GM12878 (cell line): ENCODE data around the gene ATP6V0E2. TPM values are rescaled to one million over a fixed set of nuclear protein-coding genes. Genes with fewer than 3 reads are reported as not detected.

Source experiments
- ATAC-seq: fragments of 200-7000 bp; cut with Tn5 transposase; 3 replicates; pipeline ENCODE4 v1.9.1; 2020; ENCODE audit warnings: mild to moderate bottlenecking, moderate library complexity
- BruUV-seq: library from RNA; stranded (reverse); fragments of 400-500 nt; replicated peaks from 2 replicates; lab custom pipeline; 2021; lab: Mats Ljungman, UMichigan
- CTCF ChIA-PET: fragments of 300-600 bp; sonication (Branson Sonifier 250); formaldehyde crosslinking; extraction: SDS; loops from one replicate; lab custom pipeline; 2021; ENCODE audit warnings: inconsistent platforms; lab: Yijun Ruan, JAX
- POLR2A ChIA-PET: fragments of 350-600 bp; formaldehyde crosslinking; extraction: SDS; loops from one replicate; lab custom pipeline; 2021; ENCODE audit warnings: inconsistent platforms; lab: Charles Lee
- RAD21 ChIA-PET: fragments of 300-600 bp; sonication (Branson Sonifier 250); formaldehyde crosslinking; loops from one replicate; lab custom pipeline; 2023; ENCODE audit warnings: antibody characterized with exemption; ENCODE audit not compliant: unreplicated experiment; lab: Charles Lee
- SMC1A ChIA-PET: fragments of 300-600 bp; sonication (Branson Sonifier 250); formaldehyde crosslinking; loops from one replicate; lab custom pipeline; 2023; ENCODE audit not compliant: unreplicated experiment, uncharacterized antibody; lab: Charles Lee
- DNase-seq: peaks from one replicate; pipeline ENCODE4 v3.0.0-alpha.2; 2011; ENCODE audit warnings: low read depth, low spot score
- FAIRE-seq: peaks from 3 replicates; lab custom pipeline; 2011; peaks lifted over from hg19 to GRCh38; lab: Jason Lieb, UNC
- H2AFZ ChIP-seq: 2 replicates; pipeline ENCODE4 v1.6.0; 2011; ENCODE audit warnings: low read depth, low read length, control low read depth; ENCODE audit not compliant: control insufficient read depth
- H3K27ac ChIP-seq: 2 replicates; pipeline ENCODE4 v1.5.1; 2011; ENCODE audit warnings: control low read depth; ENCODE audit not compliant: control insufficient read depth, insufficient read depth
- H3K27me3 ChIP-seq, 2 experiments: replicated peaks in 1 of 2; 2 replicates each; pipeline versions ENCODE4 v1.6.0 to v1.6.1; 2011; ENCODE audit warnings: low read length in 1 of 2; ENCODE audit not compliant: control insufficient read depth in 2 of 2, insufficient read depth in 2 of 2
- H3K36me3 ChIP-seq, 2 experiments: 2 replicates each; pipeline ENCODE4 v1.5.1; 2011; ENCODE audit warnings: low read length in 1 of 2; ENCODE audit not compliant: control insufficient read depth in 2 of 2, insufficient read depth in 2 of 2
- H3K4me1 ChIP-seq: 2 replicates; pipeline ENCODE4 v1.6.1; 2011; ENCODE audit warnings: mild to moderate bottlenecking, low read length, moderate library complexity, mixed read lengths; ENCODE audit not compliant: control insufficient read depth, insufficient read depth
- H3K4me2 ChIP-seq: 2 replicates; pipeline ENCODE4 v1.6.0; 2011; ENCODE audit warnings: control low read depth; ENCODE audit not compliant: control insufficient read depth, insufficient read depth
- H3K4me3 ChIP-seq: fragments of 200-600 bp; sonication (generic); 2 replicates; pipeline ENCODE4 v1.5.1; 2016
- H3K79me2 ChIP-seq: 2 replicates; pipeline ENCODE4 v1.6.0; 2011; ENCODE audit warnings: low read length; ENCODE audit not compliant: control insufficient read depth, insufficient read depth
- H3K9ac ChIP-seq: 2 replicates; pipeline ENCODE4 v1.8.0; 2011; ENCODE audit warnings: low read length, control low read depth, mixed read lengths; ENCODE audit not compliant: control insufficient read depth, insufficient read depth
- H3K9me3 ChIP-seq: replicated peaks from 3 replicates; pipeline ENCODE4 v1.5.1; 2011; ENCODE audit warnings: mild to moderate bottlenecking, low read length; ENCODE audit not compliant: control insufficient read depth, insufficient read depth
- H4K20me1 ChIP-seq: 2 replicates; pipeline ENCODE4 v1.6.0; 2011; ENCODE audit not compliant: control insufficient read depth, insufficient read depth
- DPF2 ChIP-seq: fragments of 450-650 bp; IDR thresholded peaks from 2 replicates; pipeline ENCODE4 v1.6.1; 2017; ENCODE audit warnings: mild to moderate bottlenecking
- EGR1 ChIP-seq, 2 experiments: IDR thresholded peaks; 1 replicate in 1 of 2; 2 replicates in 1 of 2; pipeline ENCODE4 v1.6.1; 2011 to 2012; ENCODE audit warnings: low read depth in 2 of 2, low read length in 2 of 2, borderline replicate concordance in 1 of 2, mild to moderate bottlenecking in 1 of 2, moderate library complexity in 1 of 2
- WGBS: methylation state at CpG from one replicate; pipeline ENCODE4 v1.1.6; 2016; ENCODE audit warnings: low lambda C conversion rate; ENCODE audit not compliant: insufficient replicate concordance, insufficient coverage; ENCODE audit errors: missing lambda C conversion rate; 5-methylcytosine and 5-hydroxymethylcytosine counted together
- in situ Hi-C: fragments of 300-500 bp; cut with MboI; formaldehyde crosslinking; loops from 9 replicates; pipeline ENCODE4 v1.14.3; 2018; ENCODE audit warnings: mixed read lengths
- intact Hi-C: fragments of 100-400 bp; cut with micrococcal nuclease; formaldehyde crosslinking; loops from one replicate; pipeline ENCODE4 v1.14.2; 2022; ENCODE audit not compliant: unreplicated experiment
- polyA plus RNA-seq, 11 experiments: library from polyadenylated mRNA; depleted of rRNA in 4 of 11; unstranded in 6 of 11; stranded (reverse) in 5 of 11; fragments of >200 nt; fragmentation: Nextera tagmentation in 4 of 11; fragmentation: Illumina TruSeq in 1 of 11; extraction: Ambion mirVana in 4 of 11; extraction: Trizol in 1 of 11; gene quantifications; 1 replicate in 1 of 11; 2 replicates in 10 of 11; pipeline versions ENCODE4 v1.2.1 to v1.2.3, GENCODE V29; 2011 to 2016; ENCODE audit warnings: inconsistent platforms in 2 of 11, missing spikeins in 2 of 11, low read depth in 1 of 11
- total RNA-seq, 4 experiments: library from RNA; depleted of rRNA in 3 of 4; stranded (reverse); fragments of >200 nt in 3 of 4; fragmentation: Illumina TruSeq in 1 of 4; extraction: Trizol in 1 of 4; gene quantifications; 2 replicates each; pipeline versions ENCODE4 v1.2.1 to v1.2.3, GENCODE V29; 2013 to 2021
- TF ChIP-seq, protein P1 (sequence below): IDR thresholded peaks from 2 replicates; pipeline ENCODE4 v1.6.1; 2011; ENCODE audit warnings: borderline replicate concordance, low read depth, mild to moderate bottlenecking, moderate library complexity, low read length; ENCODE audit not compliant: insufficient read depth, poor library complexity, severe bottlenecking
- TF ChIP-seq, protein P2 (sequence below): fragments of 450-650 bp; IDR thresholded peaks from 2 replicates; pipeline ENCODE4 v1.6.1; 2017; ENCODE audit warnings: borderline replicate concordance

ATP6V0E2 gene
- total and polyA plus RNA-seq, 10 of the 15 experiments (the other 5 are each of a cell fraction or from before 2014, with no cell fraction given), result 1.5 to 54.7 (median 27.6) TPM

DNA sequence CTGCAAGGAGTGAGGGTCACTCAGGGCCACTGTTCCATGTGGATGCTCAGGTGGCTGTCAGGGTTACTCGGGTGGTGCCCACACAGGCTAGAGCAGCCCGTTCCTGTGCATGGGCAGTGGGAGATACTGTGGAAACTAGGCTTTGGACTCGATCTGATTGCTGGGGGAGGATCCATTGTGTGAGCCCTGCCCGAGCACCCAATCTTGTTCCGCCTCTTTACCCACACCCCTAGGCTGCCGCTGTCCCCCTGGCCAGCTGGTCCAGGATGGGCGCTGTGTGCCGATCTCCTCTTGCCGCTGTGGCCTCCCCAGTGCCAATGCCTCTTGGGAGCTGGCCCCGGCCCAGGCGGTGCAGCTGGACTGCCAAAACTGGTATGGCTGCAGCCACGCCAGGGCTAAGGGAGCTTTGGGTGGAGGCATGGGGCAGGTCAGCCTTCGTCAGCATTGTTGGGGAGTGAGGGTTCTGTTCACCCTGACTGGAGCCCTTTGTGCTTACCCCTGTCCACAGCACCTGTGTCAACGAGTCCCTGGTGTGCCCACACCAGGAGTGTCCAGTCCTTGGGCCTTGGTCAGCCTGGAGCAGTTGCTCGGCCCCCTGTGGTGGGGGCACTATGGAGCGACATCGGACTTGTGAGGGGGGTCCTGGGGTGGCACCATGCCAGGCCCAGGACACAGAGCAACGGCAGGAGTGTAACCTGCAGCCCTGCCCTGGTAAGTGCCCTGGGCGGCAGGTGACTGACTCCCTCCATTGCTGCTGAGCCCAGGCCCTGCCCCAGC is 48.0 kb upstream of the ATP6V0E2 start:
- H4K20me1 ChIP-seq, result no peaks in the 10 kb centered on the region
- POLR2A ChIA-PET, result no interaction called here
- H3K27ac ChIP-seq, result no peak overlapping the region
- TF ChIP-seq, protein P1, sequence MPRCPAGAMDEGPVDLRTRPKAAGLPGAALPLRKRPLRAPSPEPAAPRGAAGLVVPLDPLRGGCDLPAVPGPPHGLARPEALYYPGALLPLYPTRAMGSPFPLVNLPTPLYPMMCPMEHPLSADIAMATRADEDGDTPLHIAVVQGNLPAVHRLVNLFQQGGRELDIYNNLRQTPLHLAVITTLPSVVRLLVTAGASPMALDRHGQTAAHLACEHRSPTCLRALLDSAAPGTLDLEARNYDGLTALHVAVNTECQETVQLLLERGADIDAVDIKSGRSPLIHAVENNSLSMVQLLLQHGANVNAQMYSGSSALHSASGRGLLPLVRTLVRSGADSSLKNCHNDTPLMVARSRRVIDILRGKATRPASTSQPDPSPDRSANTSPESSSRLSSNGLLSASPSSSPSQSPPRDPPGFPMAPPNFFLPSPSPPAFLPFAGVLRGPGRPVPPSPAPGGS, result no peak
- TF ChIP-seq EGR1 (IDR thresholded peaks at IDR 0.05; ENCODE audit: borderline replicate concordance in 1 of 2, low read depth in 2 of 2, low read length in 2 of 2) (no peak), DPF2 (no peak)
- TF ChIP-seq, protein P2, sequence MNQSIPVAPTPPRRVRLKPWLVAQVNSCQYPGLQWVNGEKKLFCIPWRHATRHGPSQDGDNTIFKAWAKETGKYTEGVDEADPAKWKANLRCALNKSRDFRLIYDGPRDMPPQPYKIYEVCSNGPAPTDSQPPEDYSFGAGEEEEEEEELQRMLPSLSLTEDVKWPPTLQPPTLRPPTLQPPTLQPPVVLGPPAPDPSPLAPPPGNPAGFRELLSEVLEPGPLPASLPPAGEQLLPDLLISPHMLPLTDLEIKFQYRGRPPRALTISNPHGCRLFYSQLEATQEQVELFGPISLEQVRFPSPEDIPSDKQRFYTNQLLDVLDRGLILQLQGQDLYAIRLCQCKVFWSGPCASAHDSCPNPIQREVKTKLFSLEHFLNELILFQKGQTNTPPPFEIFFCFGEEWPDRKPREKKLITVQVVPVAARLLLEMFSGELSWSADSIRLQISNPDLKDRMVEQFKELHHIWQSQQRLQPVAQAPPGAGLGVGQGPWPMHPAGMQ, result no peak
- no peaks in the 10 kb centered on the region for H3K36me3 ChIP-seq
- in situ Hi-C loops (no loop called here), intact Hi-C loops (no loop called here)
- no peak overlapping the region for H2AFZ ChIP-seq
- no peak overlapping the region for H3K4me3 ChIP-seq
- H3K79me2 ChIP-seq, result no peaks in the 10 kb centered on the region
- FAIRE-seq, result no peak
- no peaks in the 10 kb centered on the region for H3K4me1 ChIP-seq
- RAD21 ChIA-PET, result no interaction called here
- no TSS peak for BruUV-seq
- peaks cover 0 to 2% of the 10 kb centered on the region in 2 experiments; a peak in 1 of 4 replicates for H3K27me3 ChIP-seq
- ATAC-seq, result no peak
- H3K4me2 ChIP-seq, result no peak overlapping the region
- SMC1A ChIA-PET, result no interaction called here
- 31% methylated on average over 19 of the region's 19 CpGs for WGBS
- no peak overlapping the region for H3K9ac ChIP-seq
- CTCF ChIA-PET, result no interaction called here
- DNase-seq, result no peak
- H3K9me3 ChIP-seq, result no peaks in the 10 kb centered on the region
